ENCODE results near the gene INSRR. TPM values are rescaled to one million over a fixed set of nuclear protein-coding genes. Genes with fewer than 3 reads are reported as not detected.
A peak's percentile ranks its signal among the peaks of the same experiment; 100 is the strongest.

The INSRR gene
- total and polyA plus RNA-seq, 8 donors: 0.03 to 0.06 (median 0.04) TPM; not detected in 4

- no peak overlapping the region for H3K27ac ChIP-seq
- intact Hi-C loops (cut with DNase I): loop anchor here in 1 of 2 donors (5.0 kb wide), 1 partner anchor 65 kb away; the partner anchor contains the start of gene NTRK1
- peak; percentile 62 to 67 for TF ChIP-seq CTCF (IDR thresholded peaks at IDR 0.05)
- H3K4me1 ChIP-seq: no peaks in the 10 kb centered on the region
- peak; percentile 82 for ATAC-seq
- no peaks in the 10 kb centered on the region for H3K27me3 ChIP-seq
- no peaks in the 10 kb centered on the region for H3K9me3 ChIP-seq
- DNase-seq: peak in 1 of 4 donors; percentile 42
- peaks cover 2 to 99% of the 10 kb centered on the region in 2 donors for H3K36me3 ChIP-seq
- H3K4me3 ChIP-seq: no peak overlapping the region
These were observed 61.6 kb downstream of the INSRR start for GRCh38 chr1:156797212-156797871.

- Histone ChIP-seq H3K9me3 (no peaks in the 10 kb centered on the region), H3K4me3 (no peak overlapping the region), H3K4me1 (no peaks in the 10 kb centered on the region), H3K27me3 (no peaks in the 10 kb centered on the region), H3K36me3 (peaks cover 2 to 100% of the 10 kb centered on the region in 2 donors), H3K27ac (no peak overlapping the region)
- ATAC-seq (no peak), DNase-seq (no peak)
- TF ChIP-seq CTCF (IDR thresholded peaks at IDR 0.05): no peak
- intact Hi-C loops (cut with DNase I): loop anchor here in 1 of 2 donors (5.0 kb wide), 1 partner anchor 66 kb away; the partner anchor contains the start of gene NTRK1
These were observed 62.4 kb downstream of the INSRR start for GRCh38 chr1:156796340-156797097.

GRCh38 chr1:156795787-156796186 lies 63.1 kb downstream of the INSRR start:
- no peak for ATAC-seq
- peaks cover 2 to 100% of the 10 kb centered on the region in 2 donors for H3K36me3 ChIP-seq

GRCh38 chr1:156795374-156795733 lies 63.6 kb downstream of the INSRR start:
- H3K27me3 ChIP-seq: no peaks in the 10 kb centered on the region
- no peak overlapping the region for H3K4me3 ChIP-seq
- H3K36me3 ChIP-seq: peaks cover 2 to 100% of the 10 kb centered on the region in 2 donors
- H3K9me3 ChIP-seq: no peaks in the 10 kb centered on the region
- intact Hi-C loops (cut with DNase I): loop anchor here in 1 of 2 donors (5.0 kb wide), 1 partner anchor 67 kb away; the partner anchor contains the start of gene NTRK1
- H3K27ac ChIP-seq: no peak overlapping the region
- H3K4me1 ChIP-seq: no peaks in the 10 kb centered on the region
- TF ChIP-seq CTCF (IDR thresholded peaks at IDR 0.05): no peak
- DNase-seq (no peak), ATAC-seq (no peak)

More at GRCh38 chr1:156795787-156796186, 63.1 kb downstream of the INSRR start:
- H3K27ac ChIP-seq: no peak overlapping the region
- H3K4me3 ChIP-seq: no peak overlapping the region
- intact Hi-C loops (cut with DNase I): loop anchor here in 1 of 2 donors (5.0 kb wide), 1 partner anchor 67 kb away; the partner anchor contains the start of gene NTRK1
- no peaks in the 10 kb centered on the region for H3K4me1 ChIP-seq
- H3K9me3 ChIP-seq: no peaks in the 10 kb centered on the region
- no peak for TF ChIP-seq CTCF (IDR thresholded peaks at IDR 0.05)
- H3K27me3 ChIP-seq: no peaks in the 10 kb centered on the region
- no peak for DNase-seq
